NCI-H748 (cell line): ENCODE data around the gene ZDHHC14.
"Not testable (repeated sequence)": the region's sequence is repeated elsewhere in the genome, so short reads cannot be mapped to it uniquely, and the experiment has no call there.

Experiments
- DNase-seq: peaks from one replicate; lab custom pipeline; 2025; ENCODE audit not compliant: unreplicated experiment; lab: John Stamatoyannopoulos, UW

Gene ZDHHC14

DNA sequence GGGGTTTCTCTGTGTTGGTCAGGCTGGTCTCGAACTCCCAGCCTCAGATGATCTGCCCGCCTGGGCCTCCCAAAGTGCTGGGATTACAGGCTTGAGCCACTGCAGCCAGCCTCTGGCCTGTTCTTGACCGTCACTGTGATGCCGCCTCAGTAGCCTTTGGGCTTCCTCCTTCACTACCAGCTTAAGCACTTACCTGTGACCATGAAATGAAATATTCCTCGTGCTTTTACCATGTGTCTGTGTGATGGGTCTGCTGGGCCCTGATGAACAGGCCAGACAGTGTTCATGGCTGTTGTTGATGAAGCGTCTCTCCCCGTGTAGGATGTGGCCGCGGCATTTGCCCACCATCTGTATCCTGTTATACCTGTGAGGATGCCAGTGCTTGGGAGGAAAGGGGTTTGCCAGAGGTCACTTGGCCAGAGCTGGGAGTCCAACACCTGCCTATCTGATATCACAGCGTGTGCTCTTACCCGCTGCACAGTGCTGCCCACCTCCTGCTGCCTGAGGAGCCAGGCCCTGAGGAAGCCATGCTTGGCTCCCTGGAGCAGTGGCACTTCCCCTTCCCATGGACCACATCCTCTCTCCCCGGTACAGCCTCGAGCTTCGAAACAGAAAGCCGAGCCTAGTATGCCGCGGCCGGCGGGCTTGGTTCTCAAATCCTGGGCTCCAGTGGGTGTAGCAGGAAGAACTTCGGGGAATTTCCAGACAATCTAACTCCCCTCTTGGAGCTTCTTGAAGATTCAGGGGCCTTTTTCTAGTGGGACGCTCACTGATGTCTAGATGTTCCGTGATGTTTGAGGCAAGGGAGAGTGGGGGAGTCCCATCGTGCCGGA lies 167.9 kb downstream of the ZDHHC14 start:
- DNase-seq, result no peak

DNA sequence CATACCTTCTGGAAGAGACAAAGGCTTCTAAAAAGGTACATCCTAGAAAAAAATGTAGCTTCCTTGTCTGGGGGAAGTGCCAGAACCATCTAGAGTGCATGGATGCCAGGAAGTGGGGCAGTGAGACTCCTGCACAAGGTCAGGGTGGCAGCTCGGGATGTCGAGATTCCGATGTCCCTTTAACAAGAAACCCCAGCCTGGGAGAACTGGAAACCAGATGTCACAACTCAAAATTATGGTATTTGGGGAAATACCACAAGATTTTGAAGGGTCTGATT lies 168.4 kb downstream of the ZDHHC14 start:
- no peak for DNase-seq

DNA sequence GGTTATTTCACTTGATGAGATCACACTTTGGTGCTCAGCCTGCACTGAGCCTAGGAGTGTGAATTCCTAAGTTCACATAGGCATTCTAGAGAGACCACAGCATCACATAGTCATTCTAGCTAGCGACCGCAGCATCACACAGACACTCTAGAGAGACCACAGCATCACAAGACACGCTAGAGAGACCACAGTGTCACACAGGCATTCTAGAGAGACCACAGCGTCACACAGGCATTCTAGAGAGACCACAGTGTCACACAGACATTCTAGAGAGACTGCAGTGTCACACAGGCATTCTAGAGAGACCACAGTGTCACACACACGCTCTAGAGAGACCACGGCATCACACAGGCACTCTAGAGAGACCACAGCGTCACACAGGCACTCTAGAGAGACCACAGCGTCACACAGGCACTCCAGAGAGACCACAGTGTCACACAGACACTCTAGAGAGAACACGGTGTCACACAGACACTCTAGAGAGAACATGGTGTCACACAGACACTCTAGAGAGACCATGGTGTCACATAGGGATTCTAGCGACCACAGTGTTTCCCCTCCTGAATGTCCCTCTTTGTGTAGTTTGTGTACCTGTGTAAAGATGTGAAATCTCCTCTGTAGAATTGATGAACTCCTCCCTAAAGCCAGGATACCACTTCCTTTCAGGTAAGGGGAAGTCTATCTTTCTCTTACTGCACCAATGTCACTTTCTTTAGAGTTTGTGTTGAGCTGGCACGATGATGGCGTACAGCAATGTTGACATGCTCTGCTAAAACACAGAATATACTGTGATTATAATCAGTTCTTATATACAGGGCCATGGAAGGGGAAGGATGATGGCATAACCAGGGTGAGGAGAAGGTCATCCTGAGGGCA lies 169.4 kb downstream of the ZDHHC14 start:
- no peak for DNase-seq

DNA sequence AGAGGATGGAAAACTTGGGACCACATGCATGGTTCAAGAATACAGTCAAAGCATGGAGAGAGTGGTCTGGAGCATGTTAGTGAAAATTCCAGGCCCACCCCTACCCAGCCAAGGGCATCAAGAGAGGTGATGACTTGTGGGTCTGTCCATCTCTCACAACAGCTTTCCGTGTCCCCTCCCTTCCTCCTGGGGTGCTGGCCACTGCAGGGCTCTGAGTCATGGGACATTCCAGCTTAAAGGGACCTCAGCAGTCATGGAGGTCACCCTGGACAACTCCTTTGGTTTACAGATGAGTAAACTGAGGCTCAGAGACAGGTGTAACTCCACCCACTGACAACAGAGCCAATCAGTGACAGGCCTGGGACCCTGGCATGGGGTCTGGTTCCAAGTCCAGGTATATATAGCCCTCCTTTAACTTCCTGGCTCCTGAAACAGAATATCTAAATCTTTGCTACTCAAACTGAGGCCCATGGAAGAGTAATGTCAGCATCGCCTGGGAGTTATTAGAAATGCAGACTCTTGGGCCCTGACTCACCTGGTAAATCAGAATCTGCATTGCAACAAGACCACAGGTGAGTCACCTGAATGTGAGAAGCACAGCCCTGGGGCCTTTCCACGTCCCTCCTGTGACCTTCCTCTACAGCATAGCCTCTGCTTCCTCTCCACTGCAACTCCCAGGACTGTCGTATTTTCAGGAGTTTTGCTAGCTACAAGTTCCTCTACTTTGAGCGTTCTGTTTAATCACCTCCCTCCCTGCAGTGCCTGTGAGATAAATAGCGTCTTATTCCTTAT lies 170.2 kb downstream of the ZDHHC14 start:
- DNase-seq, result no peak

DNA sequence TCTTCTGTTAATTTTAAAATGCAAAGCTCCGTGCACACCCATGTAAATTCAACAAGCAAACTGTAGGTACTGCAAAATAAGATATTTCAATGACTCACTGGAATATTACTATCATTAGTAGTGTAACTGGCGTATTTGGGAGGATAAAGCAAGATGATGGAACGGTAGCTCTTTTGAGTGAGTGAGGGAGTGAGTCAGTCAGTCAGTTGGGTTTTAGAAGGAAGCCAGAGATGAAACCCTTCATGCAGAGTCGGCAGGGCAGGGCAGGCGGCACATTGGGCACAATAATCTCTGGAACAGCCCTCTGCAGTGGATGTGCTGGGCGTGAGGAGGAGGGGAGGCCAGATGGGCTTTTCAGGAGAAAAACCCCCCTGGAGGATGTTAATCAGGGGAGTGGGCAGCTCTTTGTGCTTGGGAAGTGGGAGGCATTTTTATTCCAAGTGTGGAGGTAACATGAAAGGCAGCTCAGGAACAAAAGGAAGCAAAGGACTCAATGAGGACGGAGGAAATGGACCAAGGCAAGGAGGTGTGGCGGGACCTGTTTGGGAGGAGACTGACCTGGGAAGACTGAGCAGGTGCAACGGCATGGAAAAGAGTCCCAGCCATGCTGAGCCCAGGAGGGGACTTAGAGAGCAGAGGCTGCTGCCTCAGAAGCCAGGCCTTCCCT lies 171.2 kb downstream of the ZDHHC14 start:
- DNase-seq, result no peak

DNA sequence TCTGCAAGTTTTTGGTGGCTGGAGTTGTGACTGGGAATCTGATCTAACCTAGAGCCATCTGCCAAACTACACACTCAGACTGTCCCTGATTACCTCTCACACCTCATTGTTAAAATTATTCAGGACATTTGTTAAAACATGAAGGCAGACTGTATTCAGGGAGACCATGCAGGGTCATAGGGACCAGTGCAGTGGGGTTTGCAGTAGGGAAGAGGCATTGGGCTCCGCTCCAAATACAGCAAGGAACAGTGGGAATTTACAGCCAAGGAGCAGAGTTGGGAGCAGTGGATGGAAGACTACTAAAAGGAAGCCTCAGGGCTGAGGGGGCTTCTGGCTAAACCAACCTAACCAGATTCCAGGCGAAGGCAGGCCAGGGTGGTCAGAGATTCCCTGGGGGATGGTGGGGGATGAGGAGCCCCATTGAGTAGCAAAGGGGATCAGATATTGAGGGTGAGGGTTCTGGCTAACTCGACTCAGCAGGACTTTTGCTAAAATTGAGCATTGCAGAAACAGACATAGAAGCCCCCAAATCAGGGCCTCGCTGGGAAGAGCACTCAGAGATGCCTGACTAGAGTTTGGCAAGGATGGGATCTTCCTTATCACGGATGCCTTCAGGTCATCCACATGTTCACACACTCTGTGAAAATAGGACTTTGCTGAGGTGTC lies 172.0 kb downstream of the ZDHHC14 start:
- DNase-seq, result no peak

DNA sequence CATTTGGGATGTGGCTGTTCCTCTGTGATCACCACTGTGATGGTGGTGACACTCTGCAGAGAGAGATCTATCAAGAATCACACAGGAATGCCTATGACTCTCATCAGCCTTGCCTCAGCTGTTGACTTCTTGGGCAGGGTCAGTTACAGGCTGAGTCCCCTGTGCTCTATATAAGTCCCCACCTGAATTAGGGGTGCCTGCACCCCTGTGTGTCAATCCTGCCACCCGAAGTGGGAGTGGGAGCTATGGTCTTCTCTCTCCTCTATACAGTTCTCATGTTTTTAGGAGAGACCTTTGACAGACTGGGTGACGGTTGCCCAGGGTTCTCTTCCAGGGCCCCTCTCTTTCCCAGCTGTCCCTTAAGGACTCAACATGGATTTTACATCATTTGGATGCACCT lies 173.8 kb downstream of the ZDHHC14 start:
- DNase-seq, result no peak

DNA sequence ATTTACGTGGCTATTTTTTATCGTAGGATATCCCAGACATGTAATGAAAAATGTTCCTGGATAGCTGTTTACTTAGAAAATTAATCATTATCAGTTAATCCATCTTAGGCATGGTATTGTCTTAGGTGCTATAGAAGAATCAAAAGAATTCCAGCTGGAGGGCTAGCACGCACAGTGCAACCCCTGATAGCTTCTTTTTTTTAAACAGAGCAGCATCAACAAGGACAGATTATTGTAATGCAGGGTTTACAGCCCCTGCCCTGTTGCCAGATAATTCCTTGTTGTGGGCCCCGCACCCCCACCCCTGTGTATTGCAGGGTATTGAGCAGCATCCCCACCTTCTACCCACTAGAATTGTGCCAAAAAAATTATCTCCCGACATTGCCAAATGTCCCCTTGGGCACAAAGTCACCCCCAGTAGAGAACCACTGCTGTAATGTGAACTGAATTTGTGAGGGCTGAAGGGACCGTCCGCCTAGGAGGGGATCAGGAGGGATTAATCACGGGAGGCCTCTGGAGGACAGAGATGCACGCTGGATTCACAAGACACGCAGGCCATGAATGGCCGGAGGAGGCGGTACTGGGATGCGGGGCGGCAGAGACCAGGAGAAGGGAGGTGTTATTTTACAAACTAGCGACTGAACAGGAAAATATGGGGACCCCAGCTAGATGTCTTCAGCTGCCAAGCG lies 174.6 kb downstream of the ZDHHC14 start:
- no peak for DNase-seq

DNA sequence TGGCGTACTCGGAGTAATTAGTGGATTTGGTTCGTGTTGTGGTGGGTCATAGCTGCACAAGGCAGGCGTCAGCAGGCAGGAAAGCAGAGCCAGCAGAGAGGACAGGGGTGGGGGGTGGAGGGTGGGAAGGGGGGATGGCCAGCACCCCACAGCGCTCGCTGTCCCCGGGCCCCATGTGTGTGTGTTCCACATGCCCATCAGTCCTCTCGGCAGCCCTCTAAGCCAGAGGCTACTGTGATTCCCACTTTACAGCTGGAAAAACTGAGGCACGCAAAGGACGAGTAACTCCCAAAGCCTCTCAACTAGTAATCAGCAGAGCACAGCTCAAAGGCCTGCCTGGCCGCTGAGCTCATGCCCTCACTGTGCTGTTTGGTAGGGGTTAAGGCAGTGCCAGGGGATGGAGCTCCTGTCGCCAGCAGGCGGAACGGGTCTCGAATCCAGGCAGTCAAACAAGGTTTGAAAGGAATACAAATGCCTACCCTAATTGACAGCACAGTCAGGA lies 175.2 kb downstream of the ZDHHC14 start:
- no peak for DNase-seq

DNA sequence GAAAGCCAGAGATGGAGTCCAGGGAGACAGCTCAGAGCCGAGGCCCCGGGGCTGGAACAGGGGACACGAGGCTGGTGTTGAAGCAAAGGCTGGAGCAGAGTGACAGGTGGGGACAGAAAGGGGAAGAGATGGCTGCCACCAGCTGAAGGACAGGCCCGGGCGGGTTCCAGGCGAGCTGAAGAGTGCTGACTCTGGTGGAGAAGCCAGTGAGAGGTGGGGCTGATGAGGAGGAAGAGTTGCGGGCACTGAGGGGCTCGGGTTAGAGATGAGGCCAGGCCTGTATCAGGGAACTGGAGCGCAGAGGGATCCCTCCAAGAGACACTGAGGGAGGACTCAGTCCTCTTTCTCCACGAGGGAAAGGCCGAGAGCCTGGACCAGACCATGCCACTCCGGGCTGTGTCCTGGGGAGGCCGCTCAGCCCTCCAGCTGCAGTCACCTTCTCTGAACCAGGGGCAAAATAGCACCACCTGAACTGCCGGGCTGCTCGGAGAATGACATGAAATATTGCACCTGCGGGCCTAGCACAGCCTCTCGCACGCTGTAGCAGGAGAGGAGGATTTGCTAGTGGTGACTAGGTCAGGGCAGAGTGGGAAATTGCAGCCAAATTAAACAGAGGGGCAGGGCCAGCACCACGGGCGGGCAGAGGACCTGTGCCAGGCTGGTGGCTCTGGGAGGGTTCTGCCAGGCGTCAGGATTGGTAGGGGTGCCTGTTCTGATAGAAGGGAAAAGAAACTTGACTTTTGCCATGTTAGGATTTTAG lies 175.9 kb downstream of the ZDHHC14 start:
- DNase-seq, result no peak

DNA sequence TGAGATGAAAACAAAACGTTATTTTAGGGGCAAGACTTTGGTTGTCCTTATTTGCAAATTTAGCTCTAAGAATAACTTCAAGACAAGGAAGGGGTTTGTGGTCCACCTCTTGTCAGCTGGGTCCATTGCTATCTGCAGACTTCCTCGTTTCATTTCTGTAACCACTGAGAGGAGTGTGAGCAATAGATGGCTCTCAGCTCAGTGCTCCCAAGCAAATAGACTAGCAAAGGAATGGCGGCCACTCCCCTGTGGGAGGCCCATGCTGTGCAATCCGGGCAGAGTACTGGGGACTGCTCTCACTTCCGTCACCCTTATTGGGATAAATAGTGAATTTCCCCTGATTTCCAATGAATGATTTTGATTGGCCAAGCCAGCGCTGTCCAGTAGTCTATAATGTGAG lies 176.6 kb downstream of the ZDHHC14 start:
- DNase-seq, result no peak

DNA sequence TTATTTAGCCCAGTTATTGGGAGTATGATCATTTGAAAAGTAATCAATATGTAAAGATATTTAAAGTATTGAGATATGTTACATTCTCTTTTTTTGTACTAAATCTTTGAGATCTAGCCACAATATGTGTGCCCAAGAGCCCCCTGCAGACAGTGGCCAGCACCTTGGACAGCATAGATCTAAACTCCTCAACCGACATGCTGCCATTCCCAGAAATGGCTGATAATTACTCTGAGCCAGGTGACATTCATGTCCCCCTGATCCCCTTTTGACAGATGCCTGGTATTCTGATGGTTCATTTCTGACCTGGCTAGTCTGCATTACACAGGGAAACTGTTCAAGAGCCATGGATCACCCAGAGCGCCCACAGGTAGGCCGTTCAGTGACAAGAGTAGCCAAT lies 177.1 kb downstream of the ZDHHC14 start:
- DNase-seq, result no peak

DNA sequence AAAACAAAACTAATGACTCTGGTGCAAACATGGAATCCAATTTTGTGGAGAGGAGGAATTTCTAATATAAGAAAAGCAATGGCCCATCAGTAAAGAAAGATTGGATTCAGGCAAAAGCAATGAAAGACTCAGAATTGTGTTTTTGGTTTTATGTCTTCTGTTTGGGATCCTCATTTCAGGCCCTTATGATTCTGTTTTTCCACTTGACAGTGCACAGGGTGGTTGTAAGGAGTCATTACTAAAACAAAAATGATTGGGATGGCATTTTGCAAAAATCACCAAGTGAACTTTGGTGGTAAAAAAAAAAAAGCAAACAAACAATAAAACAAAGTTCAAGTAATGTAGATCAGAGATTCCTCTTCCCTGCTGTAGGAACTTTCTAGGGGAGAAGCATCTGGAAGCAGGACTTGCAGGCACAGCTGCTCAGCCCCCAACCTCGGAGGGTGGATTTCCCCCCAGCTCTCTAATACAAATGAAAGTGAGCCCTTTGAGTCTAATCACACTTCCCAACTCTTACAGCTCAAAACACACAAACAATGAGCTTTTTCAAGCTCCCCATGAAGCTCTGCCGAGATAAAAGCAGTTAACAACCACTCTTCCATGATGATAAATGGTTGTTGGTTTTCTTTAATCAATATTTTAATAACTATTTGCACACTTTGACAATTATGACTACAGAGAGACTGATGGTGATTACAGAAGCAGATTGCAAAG lies 177.7 kb downstream of the ZDHHC14 start:
- DNase-seq, result peak; percentile 75

DNA sequence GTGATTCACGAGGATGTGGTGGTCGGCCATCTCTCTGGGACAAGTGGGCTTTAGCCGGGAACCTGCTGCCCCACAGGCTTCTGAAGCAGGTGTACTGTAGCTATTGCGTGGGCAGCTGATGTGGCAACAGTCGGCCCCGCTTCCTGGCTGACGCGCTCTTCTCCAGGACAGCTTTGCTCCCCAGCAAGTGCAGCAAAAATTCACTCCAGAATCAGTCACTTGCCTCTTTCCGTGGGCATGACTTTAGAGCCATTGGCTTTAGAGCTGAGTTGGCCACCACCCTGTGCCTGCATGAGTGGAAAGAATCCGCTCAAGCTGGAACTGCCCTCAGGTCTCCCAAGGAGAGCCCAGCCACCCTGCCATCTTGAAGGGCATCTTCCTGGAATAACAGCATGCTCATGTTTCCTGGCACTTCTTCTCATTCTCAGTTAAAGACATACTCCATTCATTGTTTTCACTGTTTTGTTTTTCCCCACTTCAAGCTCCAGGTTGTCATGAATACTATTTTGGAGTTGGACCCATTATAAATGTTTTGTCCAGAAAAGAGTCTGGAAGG lies 178.3 kb downstream of the ZDHHC14 start:
- DNase-seq, result peak; percentile 75

DNA sequence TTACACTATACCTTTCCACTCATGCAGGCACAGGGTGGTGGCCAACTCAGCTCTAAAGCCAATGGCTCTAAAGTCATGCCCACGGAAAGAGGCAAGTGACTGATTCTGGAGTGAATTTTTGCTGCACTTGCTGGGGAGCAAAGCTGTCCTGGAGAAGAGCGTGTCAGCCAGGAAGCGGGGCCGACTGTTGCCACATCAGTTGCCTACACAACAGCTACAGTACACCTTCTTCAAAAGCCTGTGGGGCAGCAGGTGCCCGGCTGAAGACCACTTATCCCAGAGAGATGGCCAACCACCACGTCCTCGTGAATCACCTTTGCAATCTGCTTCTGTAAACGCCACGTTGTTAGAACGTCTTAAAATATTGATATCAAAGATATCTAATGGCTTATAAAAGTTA lies 179.1 kb downstream of the ZDHHC14 start:
- DNase-seq, result not testable (repeated sequence)

DNA sequence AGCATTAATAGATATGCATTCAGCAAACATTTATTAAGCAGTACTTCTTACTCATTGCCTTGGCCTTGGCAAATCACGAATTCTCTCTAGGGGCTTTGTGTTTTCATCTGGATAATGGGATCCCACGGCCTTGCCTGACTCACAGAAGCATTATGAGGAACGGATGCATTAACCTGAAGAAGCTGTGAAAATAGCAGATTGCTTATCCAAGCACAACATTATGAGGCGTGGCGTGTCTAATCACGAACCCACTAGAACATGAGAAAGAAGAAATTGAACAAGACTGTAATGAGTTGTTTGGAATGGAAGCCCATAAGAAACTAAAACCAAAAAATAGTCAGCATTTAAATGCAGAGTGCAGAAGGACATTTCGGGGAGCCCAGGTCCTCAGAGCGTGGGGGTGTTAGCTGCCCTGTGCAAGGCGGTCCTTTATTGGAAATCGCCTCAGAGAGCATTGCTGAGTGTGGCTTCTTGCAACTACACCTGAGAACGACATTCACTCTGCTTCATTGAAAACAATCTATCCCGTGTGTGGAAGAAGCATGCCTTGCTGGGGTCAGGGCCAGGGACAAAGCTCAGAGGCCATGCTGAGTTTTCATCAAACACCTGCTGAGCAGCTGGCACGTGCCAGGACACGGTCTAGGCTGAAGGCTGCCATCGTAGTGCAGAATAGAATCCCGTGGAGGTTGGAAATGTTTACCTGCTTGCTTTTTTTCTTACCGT lies 179.9 kb downstream of the ZDHHC14 start:
- peak; percentile 64 for DNase-seq

DNA sequence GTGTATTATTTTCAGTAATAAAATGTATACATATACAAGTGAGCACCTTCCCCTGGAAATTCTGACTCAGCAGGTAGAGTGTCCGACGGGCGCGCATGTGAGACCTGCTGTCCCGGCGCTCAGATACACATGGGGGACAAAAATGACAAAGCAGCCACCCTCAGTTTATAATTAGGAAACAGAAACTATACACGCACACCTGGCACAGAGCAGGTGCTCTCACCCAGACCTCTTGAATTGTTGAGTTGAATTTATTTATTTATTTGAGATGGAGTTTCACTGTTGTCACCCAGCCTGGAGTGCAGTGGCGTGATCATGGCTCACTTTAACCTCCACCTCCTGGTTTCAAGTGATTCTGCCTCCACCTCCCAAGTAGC lies 180.4 kb downstream of the ZDHHC14 start:
- DNase-seq, result peak; percentile 70
